ENCODE data around the gene SMC1B. TPM values are rescaled to one million over a fixed set of nuclear protein-coding genes. Genes with fewer than 3 reads are reported as not detected.

The SMC1B gene
- total and polyA plus RNA-seq, 2 of the 8 experiments (the other 6 are each of a cell fraction or from before 2014, with no cell fraction given), result 0.02 TPM; not detected in 1

DNA sequence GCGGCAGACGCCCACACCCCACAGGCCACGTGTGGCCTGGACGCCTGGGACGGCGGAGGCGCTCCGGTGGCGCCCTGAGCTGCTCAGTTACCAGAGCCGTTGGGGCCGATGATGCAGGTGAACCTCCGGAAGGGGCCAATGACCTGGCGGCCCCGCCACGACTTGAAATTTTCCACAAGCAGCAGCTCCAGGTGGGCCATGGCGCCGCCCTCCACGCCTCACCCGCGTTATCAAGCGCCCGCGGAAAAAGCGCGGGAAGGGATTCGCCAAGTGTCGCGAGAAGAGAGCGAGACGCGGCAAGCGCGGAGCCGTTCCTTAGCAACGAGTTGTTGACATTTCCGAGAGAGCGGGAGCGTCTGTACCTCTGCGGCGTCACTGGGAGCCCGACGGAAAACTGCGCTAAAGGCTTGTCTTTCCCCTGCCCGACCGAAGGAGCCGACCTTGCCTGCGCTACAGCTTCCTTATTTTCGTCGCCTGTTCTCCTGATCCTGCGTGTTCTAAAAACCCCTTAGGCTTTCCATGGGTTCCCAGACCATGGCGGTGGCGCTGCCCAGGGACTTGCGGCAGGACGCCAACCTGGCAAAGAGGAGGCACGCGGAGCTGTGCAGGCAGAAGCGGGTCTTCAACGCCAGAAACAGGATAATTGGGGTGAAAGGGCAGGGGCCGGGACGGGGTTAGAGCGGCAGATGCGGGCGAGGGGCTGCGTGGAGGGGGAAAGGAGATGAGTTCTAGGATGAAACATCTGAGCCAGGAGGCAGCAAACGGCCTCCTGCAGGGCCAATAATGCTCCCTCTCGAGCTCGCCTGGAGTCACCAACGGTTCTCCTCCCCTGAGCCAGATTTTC, at the start of gene SMC1B, which contains the start of gene RIBC2 (continued):
- TF ChIP-seq NANOG (IDR thresholded peaks at IDR 0.05; ENCODE audit: insufficient read depth, low read depth, low read length, poor library complexity, severe bottlenecking) (no peak), HDAC2 (IDR thresholded peaks at IDR 0.05; ENCODE audit: borderline replicate concordance in 1 of 2, low read depth in 2 of 2, low read length in 2 of 2) (peak in 1 of 2 experiments; percentile 89; a peak in 1 of 4 replicates), BCL11A (IDR thresholded peaks at IDR 0.05; ENCODE audit: low read depth in 2 of 2, low read length in 2 of 2) (no peak), RAD21 (IDR thresholded peaks at IDR 0.05 in 1 of 2, conservative IDR thresholded peaks at IDR 0.05 in 1 of 2; ENCODE audit: low read depth in 2 of 2, low read length in 2 of 2) (no peak; a peak in 1 of 4 replicates), SP4 (IDR thresholded peaks at IDR 0.05; ENCODE audit: low read length) (0 out of 2 replicates have a peak, but pooled peaks have one; percentile 24), YY1 (IDR thresholded peaks at IDR 0.05; ENCODE audit: low read depth, low read length) (no peak), ZNF274 (IDR thresholded peaks at IDR 0.05; ENCODE audit: borderline replicate concordance, extremely low read depth, low read length) (no peak), SIRT6 (IDR thresholded peaks at IDR 0.05; ENCODE audit: low read length) (no peak), SP2 (IDR thresholded peaks at IDR 0.05; ENCODE audit: low read length) (no peak), TEAD4 (IDR thresholded peaks at IDR 0.05; ENCODE audit: low read depth, low read length) (no peak), JUND (IDR thresholded peaks at IDR 0.05; ENCODE audit: low read length) (no peak), EGR1 (IDR thresholded peaks at IDR 0.05; ENCODE audit: borderline replicate concordance, low read depth, low read length) (no peak), POU5F1 (IDR thresholded peaks at IDR 0.05; ENCODE audit: low read depth, low read length) (no peak), TCF12 (IDR thresholded peaks at IDR 0.05; ENCODE audit: low read depth, low read length) (no peak), CTBP2 (IDR thresholded peaks at IDR 0.05; ENCODE audit: borderline replicate concordance, insufficient read depth, insufficient read length, low read length) (peak; percentile 31), SIN3A (conservative IDR thresholded peaks at IDR 0.05 in 1 of 2, IDR thresholded peaks at IDR 0.05 in 1 of 2; ENCODE audit: low read depth in 1 of 2, low read length in 2 of 2) (0 out of 4 replicates have a peak, but pooled peaks have one; percentile 44 to 75), POLR2AphosphoS5 (IDR thresholded peaks at IDR 0.05; ENCODE audit: low read depth, low read length) (no peak)
- TF ChIP-seq, protein P1, sequence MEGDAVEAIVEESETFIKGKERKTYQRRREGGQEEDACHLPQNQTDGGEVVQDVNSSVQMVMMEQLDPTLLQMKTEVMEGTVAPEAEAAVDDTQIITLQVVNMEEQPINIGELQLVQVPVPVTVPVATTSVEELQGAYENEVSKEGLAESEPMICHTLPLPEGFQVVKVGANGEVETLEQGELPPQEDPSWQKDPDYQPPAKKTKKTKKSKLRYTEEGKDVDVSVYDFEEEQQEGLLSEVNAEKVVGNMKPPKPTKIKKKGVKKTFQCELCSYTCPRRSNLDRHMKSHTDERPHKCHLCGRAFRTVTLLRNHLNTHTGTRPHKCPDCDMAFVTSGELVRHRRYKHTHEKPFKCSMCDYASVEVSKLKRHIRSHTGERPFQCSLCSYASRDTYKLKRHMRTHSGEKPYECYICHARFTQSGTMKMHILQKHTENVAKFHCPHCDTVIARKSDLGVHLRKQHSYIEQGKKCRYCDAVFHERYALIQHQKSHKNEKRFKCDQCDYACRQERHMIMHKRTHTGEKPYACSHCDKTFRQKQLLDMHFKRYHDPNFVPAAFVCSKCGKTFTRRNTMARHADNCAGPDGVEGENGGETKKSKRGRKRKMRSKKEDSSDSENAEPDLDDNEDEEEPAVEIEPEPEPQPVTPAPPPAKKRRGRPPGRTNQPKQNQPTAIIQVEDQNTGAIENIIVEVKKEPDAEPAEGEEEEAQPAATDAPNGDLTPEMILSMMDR (IDR thresholded peaks at IDR 0.05; ENCODE audit: control extremely low read depth in 1 of 3, insufficient read depth in 1 of 3, low read depth in 1 of 3, low read length in 3 of 3), result no peak
- TF ChIP-seq, protein P2, sequence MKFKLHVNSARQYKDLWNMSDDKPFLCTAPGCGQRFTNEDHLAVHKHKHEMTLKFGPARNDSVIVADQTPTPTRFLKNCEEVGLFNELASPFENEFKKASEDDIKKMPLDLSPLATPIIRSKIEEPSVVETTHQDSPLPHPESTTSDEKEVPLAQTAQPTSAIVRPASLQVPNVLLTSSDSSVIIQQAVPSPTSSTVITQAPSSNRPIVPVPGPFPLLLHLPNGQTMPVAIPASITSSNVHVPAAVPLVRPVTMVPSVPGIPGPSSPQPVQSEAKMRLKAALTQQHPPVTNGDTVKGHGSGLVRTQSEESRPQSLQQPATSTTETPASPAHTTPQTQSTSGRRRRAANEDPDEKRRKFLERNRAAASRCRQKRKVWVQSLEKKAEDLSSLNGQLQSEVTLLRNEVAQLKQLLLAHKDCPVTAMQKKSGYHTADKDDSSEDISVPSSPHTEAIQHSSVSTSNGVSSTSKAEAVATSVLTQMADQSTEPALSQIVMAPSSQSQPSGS (IDR thresholded peaks at IDR 0.05; ENCODE audit: low read length), result peak; percentile 49; the same call in 1 of the 2 replicates
